MCF 10A (cell line): Measurements from ENCODE around the gene FTSJ1. TPM values are rescaled to one million over a fixed set of nuclear protein-coding genes. Genes with fewer than 3 reads are reported as not detected.
"Not testable (repeated sequence)": the region's sequence is repeated elsewhere in the genome, so short reads cannot be mapped to it uniquely, and the experiment has no call there.

ENCODE experiments used
- BruUV-seq: library from RNA; stranded (reverse); fragments of 400-500 nt; replicated peaks from 2 replicates; lab custom pipeline; 2021; lab: Mats Ljungman, UMichigan
- CTCF ChIA-PET: fragments of 300-600 bp; sonication (Branson Sonifier 250); formaldehyde crosslinking; extraction: SDS; loops from one replicate; lab custom pipeline; 2021; ENCODE audit warnings: antibody characterized with exemption, inconsistent platforms; lab: Yijun Ruan, JAX
- POLR2A ChIA-PET: fragments of 300-600, 350-650 bp; sonication (Branson Sonifier 250); formaldehyde crosslinking; extraction: SDS; loops from one replicate; lab custom pipeline; 2020; ENCODE audit warnings: antibody characterized with exemption, inconsistent platforms; lab: Yijun Ruan, JAX
- DNase-seq: peaks from one replicate; pipeline ENCODE4 v3.0.0-alpha.2; 2018; ENCODE audit not compliant: unreplicated experiment
- H3K27ac Mint-ChIP-seq: one replicate; pipeline ENCODE4 v1.8.0; 2022; ENCODE audit warnings: mild to moderate bottlenecking, low read depth, mixed read lengths; ENCODE audit not compliant: unreplicated experiment
- H3K27me3 Mint-ChIP-seq: one replicate; pipeline ENCODE4 v1.8.0; 2022; ENCODE audit warnings: mixed read lengths; ENCODE audit not compliant: insufficient read depth, unreplicated experiment
- H3K36me3 Mint-ChIP-seq: one replicate; pipeline ENCODE4 v1.8.0; 2022; ENCODE audit warnings: mild to moderate bottlenecking, moderate library complexity, mixed read lengths; ENCODE audit not compliant: insufficient read depth, unreplicated experiment
- H3K4me1 Mint-ChIP-seq: one replicate; pipeline ENCODE4 v1.8.0; 2022; ENCODE audit warnings: mixed read lengths; ENCODE audit not compliant: insufficient read depth, unreplicated experiment
- H3K4me3 Mint-ChIP-seq: one replicate; pipeline ENCODE4 v1.8.0; 2022; ENCODE audit warnings: mild to moderate bottlenecking, moderate library complexity, mixed read lengths; ENCODE audit not compliant: unreplicated experiment
- H3K9me3 Mint-ChIP-seq: one replicate; pipeline ENCODE4 v1.8.0; 2022; ENCODE audit warnings: mixed read lengths; ENCODE audit not compliant: unreplicated experiment
- intact Hi-C: fragments of 100-400 bp; cut with micrococcal nuclease; formaldehyde crosslinking; loops from 2 replicates; pipeline ENCODE4 v1.14.1; 2022
- total RNA-seq: library from RNA; stranded (reverse); gene quantifications from 2 replicates; pipeline ENCODE4 v1.2.3, GENCODE V29; 2022
- TF ChIP-seq, protein P1 (sequence below): fragments of 200-600 bp; IDR thresholded peaks from one replicate; pipeline ENCODE4 v1.8.0; 2022; ENCODE audit warnings: antibody characterized with exemption, mild to moderate bottlenecking; ENCODE audit not compliant: unreplicated experiment

FTSJ1 gene
- total RNA-seq, 1 experiment from 2014 or later = 107 TPM

GRCh38 chrX:48521353-48522243 lies 45.6 kb downstream of the FTSJ1 start, which contains the start of gene EBP:
Gene EBP, plus strand, starts transcription at chrX:48521808. Its CDS starts 1,964 bp downstream, at chrX:48523772.
- TF ChIP-seq, protein P1, sequence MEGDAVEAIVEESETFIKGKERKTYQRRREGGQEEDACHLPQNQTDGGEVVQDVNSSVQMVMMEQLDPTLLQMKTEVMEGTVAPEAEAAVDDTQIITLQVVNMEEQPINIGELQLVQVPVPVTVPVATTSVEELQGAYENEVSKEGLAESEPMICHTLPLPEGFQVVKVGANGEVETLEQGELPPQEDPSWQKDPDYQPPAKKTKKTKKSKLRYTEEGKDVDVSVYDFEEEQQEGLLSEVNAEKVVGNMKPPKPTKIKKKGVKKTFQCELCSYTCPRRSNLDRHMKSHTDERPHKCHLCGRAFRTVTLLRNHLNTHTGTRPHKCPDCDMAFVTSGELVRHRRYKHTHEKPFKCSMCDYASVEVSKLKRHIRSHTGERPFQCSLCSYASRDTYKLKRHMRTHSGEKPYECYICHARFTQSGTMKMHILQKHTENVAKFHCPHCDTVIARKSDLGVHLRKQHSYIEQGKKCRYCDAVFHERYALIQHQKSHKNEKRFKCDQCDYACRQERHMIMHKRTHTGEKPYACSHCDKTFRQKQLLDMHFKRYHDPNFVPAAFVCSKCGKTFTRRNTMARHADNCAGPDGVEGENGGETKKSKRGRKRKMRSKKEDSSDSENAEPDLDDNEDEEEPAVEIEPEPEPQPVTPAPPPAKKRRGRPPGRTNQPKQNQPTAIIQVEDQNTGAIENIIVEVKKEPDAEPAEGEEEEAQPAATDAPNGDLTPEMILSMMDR = no peak
- ChIA-PET CTCF (interaction anchor here (0.6 kb wide), 2 partner anchors 47 to 246 kb away, joined by 3 read pairs; no protein-coding TSS in a partner anchor), POLR2A (interaction anchor here (0.7 to 2.2 kb wide), 8 partner anchors 10 to 601 kb away, joined by 3 to 15 read pairs (median 7); partner anchors contain the start of genes FTSJ1, PORCN, RBM3 and TBC1D25)
- peak; percentile 95 for DNase-seq
- no peaks in the 10 kb centered on the region for H3K4me1 Mint-ChIP-seq
- H3K27ac Mint-ChIP-seq = peak within 1 kb of the TSS; percentile 57
- intact Hi-C loops = no loop called here
- no peaks in the 10 kb centered on the region for H3K27me3 Mint-ChIP-seq
- peak within 1 kb of the TSS; percentile 77 for H3K4me3 Mint-ChIP-seq
- H3K36me3 Mint-ChIP-seq = peaks cover 11% of the 10 kb centered on the region
- H3K9me3 Mint-ChIP-seq = peaks cover 1% of the 10 kb centered on the region
- BruUV-seq = no TSS peak

DNA sequence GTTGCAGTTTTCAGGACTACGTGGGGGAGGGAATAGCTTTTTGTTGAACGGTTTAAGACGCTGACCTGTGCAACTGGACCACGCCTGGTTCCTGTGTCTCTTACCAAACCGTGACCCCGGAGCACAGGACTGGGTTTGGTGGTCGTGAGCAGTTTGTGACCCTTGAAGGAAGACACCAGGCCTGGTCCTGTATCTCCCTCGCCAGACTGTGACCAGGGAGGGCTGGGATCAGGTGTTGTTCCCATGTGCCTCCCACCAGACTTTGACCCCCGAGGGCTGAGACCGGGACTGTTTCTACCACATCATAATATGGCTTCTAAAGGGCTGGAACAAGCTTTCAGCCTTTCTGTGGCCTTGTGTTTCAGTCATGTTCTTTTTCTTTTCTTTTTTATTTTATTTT lies 46.3 kb downstream of the FTSJ1 start:
- CTCF ChIA-PET = no interaction called here

DNA sequence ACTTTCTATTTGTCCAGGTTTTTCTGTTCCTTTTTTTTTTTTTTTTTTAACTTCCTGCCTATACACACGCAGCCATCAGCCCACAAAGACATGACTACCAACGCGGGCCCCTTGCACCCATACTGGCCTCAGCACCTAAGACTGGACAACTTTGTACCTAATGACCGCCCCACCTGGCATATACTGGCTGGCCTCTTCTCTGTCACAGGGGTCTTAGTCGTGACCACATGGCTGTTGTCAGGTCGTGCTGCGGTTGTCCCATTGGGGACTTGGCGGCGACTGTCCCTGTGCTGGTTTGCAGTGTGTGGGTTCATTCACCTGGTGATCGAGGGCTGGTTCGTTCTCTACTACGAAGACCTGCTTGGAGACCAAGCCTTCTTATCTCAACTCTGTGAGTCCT lies 47.7 kb downstream of the FTSJ1 start:
- DNase-seq = no peak
- POLR2A ChIA-PET = no interaction called here
- Mint-ChIP-seq H3K9me3 (no peaks in the 10 kb centered on the region), H3K4me1 (no peaks in the 10 kb centered on the region), H3K27me3 (no peaks in the 10 kb centered on the region), H3K4me3 (peak overlapping the region; percentile 52), H3K27ac (no peak overlapping the region), H3K36me3 (peaks cover 29% of the 10 kb centered on the region)
- TSS peak; percentile 20 for BruUV-seq
- TF ChIP-seq, protein P1 = no peak
- CTCF ChIA-PET = no interaction called here
- intact Hi-C loops = no loop called here

More for the DNA sequence above, 46.3 kb downstream of the FTSJ1 start:
- TF ChIP-seq, protein P1 = no peak
- Mint-ChIP-seq H3K27ac (peak overlapping the region; percentile 57), H3K4me1 (no peaks in the 10 kb centered on the region), H3K36me3 (peaks cover 16% of the 10 kb centered on the region), H3K27me3 (no peaks in the 10 kb centered on the region), H3K4me3 (peak overlapping the region; percentile 77), H3K9me3 (no peaks in the 10 kb centered on the region)
- TSS peak; percentile 64 for BruUV-seq
- intact Hi-C loops = no loop called here
- POLR2A ChIA-PET = interaction anchor here (0.7 to 2.2 kb wide), 7 partner anchors 9 to 600 kb away, joined by 3 to 15 read pairs (median 8); partner anchors contain the start of genes FTSJ1, PORCN, RBM3 and TBC1D25
- DNase-seq = no peak

DNA sequence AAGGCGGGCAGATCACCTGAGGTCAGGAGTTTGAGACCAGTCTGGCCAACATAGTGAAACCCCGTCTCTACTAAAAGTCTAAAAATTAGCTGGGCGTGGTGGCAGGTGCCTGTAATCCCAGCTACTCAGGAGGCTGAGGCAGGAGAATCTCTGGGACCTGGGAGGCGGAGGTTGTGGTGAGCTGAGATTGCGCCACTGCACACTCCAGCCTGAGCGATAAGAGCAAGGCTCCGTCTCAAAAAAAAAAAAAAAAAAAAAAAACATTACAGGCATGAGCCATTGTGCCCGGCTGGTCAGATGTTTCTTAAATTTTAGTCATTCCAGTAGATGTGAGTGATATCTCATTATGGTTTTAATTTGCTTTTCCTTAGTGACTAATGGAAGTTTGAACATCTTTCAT lies 49.9 kb downstream of the FTSJ1 start:
- CTCF ChIA-PET = interaction anchor here (0.9 kb wide), 1 partner anchor 14 kb away, joined by 3 read pairs; no protein-coding TSS in a partner anchor
- H3K27me3 Mint-ChIP-seq, intact Hi-C loops, BruUV-seq, H3K4me3 Mint-ChIP-seq, H3K4me1 Mint-ChIP-seq, H3K27ac Mint-ChIP-seq, H3K9me3 Mint-ChIP-seq: not testable (repeated sequence)
- H3K36me3 Mint-ChIP-seq = peaks cover 29% of the 10 kb centered on the region
- POLR2A ChIA-PET = interaction anchor here (0.6 kb wide), 1 partner anchor 163 kb away, joined by 3 read pairs; no protein-coding TSS in a partner anchor
- peak; percentile 16 for DNase-seq
